SK-N-SH (cell line): Measurements from ENCODE around the gene BIRC3. TPM values are rescaled to one million over a fixed set of nuclear protein-coding genes. Genes with fewer than 3 reads are reported as not detected.
A peak's percentile ranks its signal among the peaks of the same experiment; 100 is the strongest.

Experiments
- CTCF ChIA-PET: fragments of 300-600, 350-600 bp; formaldehyde crosslinking; extraction: SDS; loops from one replicate; lab custom pipeline; 2021; lab: Yijun Ruan, JAX
- POLR2A ChIA-PET: fragments of 350-600 bp; sonication (Branson Sonifier 250); formaldehyde crosslinking; extraction: SDS; loops from one replicate; lab custom pipeline; 2020; ENCODE audit warnings: antibody characterized with exemption, inconsistent platforms; lab: Yijun Ruan, JAX
- DNase-seq: peaks from one replicate; pipeline ENCODE4 v3.0.0; 2012
- H2AFZ ChIP-seq: fragments of 200-600 bp; sonication (generic); 2 replicates; pipeline ENCODE4 v1.8.1; 2016; ENCODE audit warnings: antibody characterized with exemption, mild to moderate bottlenecking, low read depth
- H3F3A ChIP-seq: fragments of 200-600 bp; sonication (generic); replicated peaks from 2 replicates; pipeline ENCODE3; 2016; ENCODE audit warnings: antibody characterized with exemption, mild to moderate bottlenecking; ENCODE audit not compliant: insufficient read depth
- H3K27ac ChIP-seq, 2 experiments: fragments of 200-500 bp in 1 of 2; fragments of 200-600 bp in 1 of 2; sonication (Bioruptor generic) in 1 of 2; sonication (generic), shearing (Covaris generic) in 1 of 2; 2 replicates each; pipeline versions ENCODE4 v1.5.1 to v1.6.1; 2014 to 2016; ENCODE audit warnings: low read depth in 2 of 2, inconsistent platforms in 1 of 2, low read length in 1 of 2, mild to moderate bottlenecking in 1 of 2, mixed read lengths in 1 of 2
- H3K27me3 ChIP-seq: fragments of 200-600 bp; sonication (generic), shearing (Covaris generic); 2 replicates; pipeline ENCODE4 v1.6.1; 2016; ENCODE audit warnings: mixed run types; ENCODE audit not compliant: insufficient read depth
- H3K36me3 ChIP-seq, 2 experiments: fragments of 200-500 bp in 1 of 2; fragments of 200-600 bp in 1 of 2; sonication (Bioruptor generic) in 1 of 2; sonication (generic) in 1 of 2; replicated peaks in 1 of 2; 2 replicates each; pipeline versions ENCODE3 to v1.5.1; 2014 to 2016; ENCODE audit warnings: low read length in 1 of 2, mild to moderate bottlenecking in 1 of 2; ENCODE audit not compliant: insufficient read depth in 2 of 2, control insufficient read depth in 1 of 2
- H3K4me1 ChIP-seq, 2 experiments: fragments of 200-500 bp in 1 of 2; fragments of 200-600 bp in 1 of 2; sonication (Bioruptor generic) in 1 of 2; sonication (generic), shearing (Covaris generic) in 1 of 2; 2 replicates each; pipeline versions ENCODE4 v1.5.1 to v1.6.1; 2014 to 2016; ENCODE audit warnings: low read depth in 1 of 2, low read length in 1 of 2, mixed run types in 1 of 2; ENCODE audit not compliant: insufficient read depth in 2 of 2, control insufficient read depth in 1 of 2
- H3K4me2 ChIP-seq: fragments of 200-600 bp; sonication (generic), shearing (Covaris generic); 2 replicates; pipeline ENCODE4 v1.6.1; 2017; ENCODE audit warnings: mixed run types
- H3K4me3 ChIP-seq, 2 experiments: fragments of 200-500 bp in 1 of 2; fragments of 200-600 bp in 1 of 2; sonication (Bioruptor generic) in 1 of 2; sonication (generic), shearing (Covaris generic) in 1 of 2; 2 replicates each; pipeline versions ENCODE4 v1.5.1 to v1.8.1; 2014 to 2016; ENCODE audit warnings: low read depth in 2 of 2, inconsistent platforms in 1 of 2, low read length in 1 of 2, mild to moderate bottlenecking in 1 of 2, mixed read lengths in 1 of 2, moderate library complexity in 1 of 2
- H3K79me2 ChIP-seq: fragments of 200-600 bp; sonication (generic); 2 replicates; pipeline ENCODE4 v1.8.1; 2017; ENCODE audit warnings: mild to moderate bottlenecking; ENCODE audit not compliant: insufficient read depth
- H3K9ac ChIP-seq: fragments of 200-600 bp; sonication (generic); 2 replicates; pipeline ENCODE4 v1.6.1; 2017; ENCODE audit warnings: mixed run types
- H3K9me2 ChIP-seq: fragments of 200-600 bp; sonication (generic); 2 replicates; pipeline ENCODE4 v1.6.1; 2017; ENCODE audit warnings: mixed run types
- H3K9me3 ChIP-seq: fragments of 200-600 bp; sonication (generic); 2 replicates; pipeline ENCODE4 v1.6.1; 2017; ENCODE audit warnings: mixed run types, mild to moderate bottlenecking, moderate library complexity
- H4K20me1 ChIP-seq: fragments of 200-600 bp; sonication (generic); 2 replicates; pipeline ENCODE4 v1.6.1; 2017; ENCODE audit warnings: mild to moderate bottlenecking, mixed run types; ENCODE audit not compliant: insufficient read depth
- EP300 ChIP-seq, 2 experiments: IDR thresholded peaks; 2 replicates each; pipeline versions ENCODE4 v1.4.0 to v1.6.1; 2012; ENCODE audit warnings: borderline replicate concordance in 1 of 2, low read depth in 1 of 2, low read length in 1 of 2
- FOSL2 ChIP-seq: IDR thresholded peaks from 2 replicates; pipeline ENCODE4 v1.4.0; 2012; ENCODE audit warnings: low read depth, mild to moderate bottlenecking, moderate library complexity, borderline replicate concordance
- FOXM1 ChIP-seq: IDR thresholded peaks from 2 replicates; pipeline ENCODE4 v1.4.0; 2012; ENCODE audit warnings: low read depth, mild to moderate bottlenecking
- GATA2 ChIP-seq: sonication (generic); formaldehyde crosslinking; IDR thresholded peaks from 2 replicates; pipeline ENCODE4 v1.5.0; 2020; ENCODE audit warnings: mild to moderate bottlenecking, missing genetic modification reagents
- IRF3 ChIP-seq: fragments of 150-350 bp; IDR thresholded peaks from 2 replicates; pipeline ENCODE4 v1.6.1; 2016; ENCODE audit warnings: mild to moderate bottlenecking, low read depth, low read length
- NFIC ChIP-seq: IDR thresholded peaks from 2 replicates; pipeline ENCODE4 v1.4.0; 2012; ENCODE audit warnings: borderline replicate concordance
- PBX3 ChIP-seq: IDR thresholded peaks from 2 replicates; pipeline ENCODE4; 2012
- TAF1 ChIP-seq: IDR thresholded peaks from 2 replicates; pipeline ENCODE4 v1.6.1; 2012; ENCODE audit warnings: low read depth, mild to moderate bottlenecking, low read length, moderate library complexity, borderline replicate concordance
- TCF12 ChIP-seq: IDR thresholded peaks from 2 replicates; pipeline ENCODE4 v1.4.0; 2012
- WGBS: methylation state at CpG from one replicate; pipeline ENCODE4 v1.1.6; 2017; ENCODE audit warnings: low lambda C conversion rate; 5-methylcytosine and 5-hydroxymethylcytosine counted together
- polyA plus RNA-seq, 3 experiments: library from polyadenylated mRNA; depleted of rRNA; stranded (reverse); fragments of >200 nt; gene quantifications; 2 replicates each; pipeline ENCODE4 v1.2.3, GENCODE V29; 2012

Gene BIRC3
- polyA plus RNA-seq, 1 of the 3 experiments (the other 2 are of a cell fraction): 0.46 TPM

- H3K27ac ChIP-seq: peak overlapping the region; percentile 33 to 84; a peak in 2 of 4 replicates
- TF ChIP-seq NFIC (peak; percentile 56; the same call in 1 of the 2 replicates), EP300 (IDR thresholded peaks at IDR 0.05; ENCODE audit: borderline replicate concordance in 1 of 2, low read depth in 1 of 2, low read length in 1 of 2) (peak in 1 of 2 experiments; percentile 16; a peak in 1 of 4 replicates), PBX3 (no peak), TCF12 (0 out of 2 replicates have a peak, but pooled peaks have one; percentile 21)
- H2AFZ ChIP-seq: peak overlapping the region; percentile 2; the same call in 1 of the 2 replicates
- H4K20me1 ChIP-seq: no peaks in the 10 kb centered on the region
- WGBS: 36% methylated on average over 3 of the region's 3 CpGs
- no peaks in the 10 kb centered on the region for H3K36me3 ChIP-seq
- H3K4me1 ChIP-seq: peaks cover 19 to 20% of the 10 kb centered on the region in 2 experiments
- no peaks in the 10 kb centered on the region for H3K79me2 ChIP-seq
- H3F3A ChIP-seq: peaks cover 12% of the 10 kb centered on the region
- H3K4me3 ChIP-seq: no peak overlapping the region
- CTCF ChIA-PET: interaction anchor here (0.7 to 5.4 kb wide), 13 partner anchors 10 to 230 kb away, joined by 3 to 40 read pairs (median 8); no protein-coding TSS in a partner anchor
- POLR2A ChIA-PET: no interaction called here
- no peaks in the 10 kb centered on the region for H3K9me2 ChIP-seq
- no peaks in the 10 kb centered on the region for H3K9me3 ChIP-seq
- H3K9ac ChIP-seq: no peak overlapping the region
- H3K27me3 ChIP-seq: no peaks in the 10 kb centered on the region
- DNase-seq: no peak
- peak overlapping the region; percentile 73 for H3K4me2 ChIP-seq
Measured at GRCh38 chr11:102289592-102289991, 27.7 kb upstream of the BIRC3 start.

- Histone ChIP-seq H3K36me3 (no peaks in the 10 kb centered on the region), H3K9me3 (no peaks in the 10 kb centered on the region), H3F3A (peaks cover 12% of the 10 kb centered on the region), H3K9ac (no peak overlapping the region), H2AFZ (no peak overlapping the region), H4K20me1 (no peaks in the 10 kb centered on the region), H3K4me1 (peaks cover 19 to 20% of the 10 kb centered on the region in 2 experiments), H3K4me2 (no peak overlapping the region), H3K79me2 (no peaks in the 10 kb centered on the region), H3K27me3 (no peaks in the 10 kb centered on the region), H3K4me3 (no peak overlapping the region), H3K9me2 (no peaks in the 10 kb centered on the region), H3K27ac (no peak overlapping the region)
- no peak for TF ChIP-seq IRF3
- TF ChIP-seq TCF12: no peak
- no peak for TF ChIP-seq TAF1
- no peak for TF ChIP-seq GATA2 (CRISPR knock-in tag)
- DNase-seq: no peak
- CTCF ChIA-PET: interaction anchor here (0.7 to 1.7 kb wide), 7 partner anchors 14 to 375 kb away, joined by 3 to 11 read pairs (median 3); no protein-coding TSS in a partner anchor
- POLR2A ChIA-PET: no interaction called here
- WGBS: 100% methylated on average over 1 of the region's 1 CpG
Measured at GRCh38 chr11:102291831-102292230, 25.5 kb upstream of the BIRC3 start.

- Histone ChIP-seq H3K9ac (no peak overlapping the region), H3K27ac (no peak overlapping the region), H3K4me3 (no peak overlapping the region), H3K27me3 (no peaks in the 10 kb centered on the region), H3K9me2 (no peaks in the 10 kb centered on the region), H3K4me2 (no peak overlapping the region), H3K36me3 (no peaks in the 10 kb centered on the region), H4K20me1 (no peaks in the 10 kb centered on the region), H3K4me1 (peaks cover 19 to 20% of the 10 kb centered on the region in 2 experiments), H3F3A (peaks cover 12% of the 10 kb centered on the region), H2AFZ (no peak overlapping the region), H3K79me2 (no peaks in the 10 kb centered on the region), H3K9me3 (no peaks in the 10 kb centered on the region)
- no peak for DNase-seq
- ChIA-PET CTCF (interaction anchor here (1.0 to 3.6 kb wide), 13 partner anchors 10 to 374 kb away, joined by 3 to 21 read pairs (median 6); no protein-coding TSS in a partner anchor), POLR2A (no interaction called here)
- TF ChIP-seq FOSL2 (no peak), FOXM1 (no peak)
- WGBS: 90% methylated on average over 6 of the region's 6 CpGs
Measured at GRCh38 chr11:102292933-102293332, 24.4 kb upstream of the BIRC3 start.
